Fibroblast of skin of right biceps (primary cell): ENCODE measurements around the gene SGSH.
A peak's percentile ranks its signal among the peaks of the same experiment; 100 is the strongest.

Experiments
- DNase-seq: peaks from one replicate; pipeline ENCODE4 v3.0.0-alpha.2; 2013

Gene SGSH

DNA sequence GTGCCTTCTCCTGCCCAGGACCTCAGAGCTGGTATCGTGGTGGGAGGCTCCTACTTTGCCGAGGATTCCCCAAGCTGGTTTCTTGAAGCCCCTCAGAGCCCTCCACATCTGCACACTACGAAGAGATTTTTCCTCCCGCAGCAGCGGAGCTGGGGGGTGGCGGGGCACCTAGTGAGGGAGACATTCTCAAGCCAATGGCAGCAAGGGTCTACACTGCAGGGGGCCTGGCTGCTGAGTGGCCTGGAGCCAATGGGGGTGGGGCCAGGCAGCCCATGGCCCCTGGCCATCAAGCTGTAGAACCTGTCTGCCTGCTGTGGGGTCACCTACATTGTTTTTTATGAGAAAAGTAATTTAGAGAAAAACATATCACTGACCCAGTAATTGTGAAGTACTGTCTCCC lies 5.1 kb upstream of the SGSH start:
- no peak for DNase-seq

DNA sequence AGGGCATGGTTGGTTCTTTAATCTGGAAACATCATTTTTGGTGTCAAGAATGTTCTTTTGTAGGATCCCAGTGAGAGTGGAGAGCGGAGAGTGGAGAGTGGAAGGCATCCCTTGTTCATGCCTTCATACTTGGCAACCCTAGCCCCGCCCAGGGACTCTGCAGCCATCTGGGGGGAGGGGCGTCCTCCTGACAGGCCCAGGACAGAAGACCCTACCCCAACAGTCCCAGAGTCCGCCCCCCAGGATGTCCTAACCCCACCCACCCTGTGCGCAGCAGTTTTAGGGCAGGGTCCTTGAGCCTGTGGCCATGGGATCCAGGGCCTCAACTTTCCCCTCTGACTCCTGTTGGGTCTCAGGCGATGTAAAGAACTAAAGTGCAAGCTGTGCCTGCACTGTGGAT lies 4.5 kb upstream of the SGSH start:
- no peak for DNase-seq

DNA sequence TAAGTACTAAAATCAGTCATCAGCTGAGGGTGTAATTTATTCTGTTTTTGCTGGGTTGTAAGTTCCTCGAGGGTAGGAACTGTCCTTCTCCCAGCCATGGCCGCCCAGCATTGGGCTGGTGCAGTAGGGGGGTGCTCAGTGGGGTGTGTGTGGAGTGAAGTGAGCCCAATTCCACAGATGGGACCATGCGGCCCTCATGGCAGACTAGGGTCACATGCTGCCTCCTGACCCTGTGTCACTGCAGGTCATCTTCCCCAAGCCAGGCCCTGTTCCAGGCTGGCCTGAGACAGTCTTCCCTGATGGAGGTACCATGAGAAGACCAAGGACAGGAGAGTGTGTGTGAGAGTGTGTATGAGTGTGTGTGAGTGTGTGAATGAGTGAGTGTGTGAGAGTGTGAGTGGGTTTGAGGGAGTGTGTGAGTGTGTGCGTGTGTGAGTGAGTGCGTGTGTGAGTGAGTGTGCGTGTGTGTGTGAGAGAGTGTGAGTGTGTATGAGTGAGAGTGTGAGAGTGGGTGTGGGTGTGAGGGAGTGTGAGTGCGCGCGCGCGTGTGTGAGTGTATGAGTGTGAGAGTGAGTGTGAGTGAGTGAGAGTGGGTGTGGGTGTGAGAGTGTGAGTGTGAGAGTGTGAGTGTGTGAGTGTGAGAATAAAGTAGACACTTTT lies 3.8 kb upstream of the SGSH start:
- DNase-seq: no peak

- no peak for DNase-seq
These were observed 3.1 kb upstream of the SGSH start for GRCh38 chr17:80223142-80223815.

DNA sequence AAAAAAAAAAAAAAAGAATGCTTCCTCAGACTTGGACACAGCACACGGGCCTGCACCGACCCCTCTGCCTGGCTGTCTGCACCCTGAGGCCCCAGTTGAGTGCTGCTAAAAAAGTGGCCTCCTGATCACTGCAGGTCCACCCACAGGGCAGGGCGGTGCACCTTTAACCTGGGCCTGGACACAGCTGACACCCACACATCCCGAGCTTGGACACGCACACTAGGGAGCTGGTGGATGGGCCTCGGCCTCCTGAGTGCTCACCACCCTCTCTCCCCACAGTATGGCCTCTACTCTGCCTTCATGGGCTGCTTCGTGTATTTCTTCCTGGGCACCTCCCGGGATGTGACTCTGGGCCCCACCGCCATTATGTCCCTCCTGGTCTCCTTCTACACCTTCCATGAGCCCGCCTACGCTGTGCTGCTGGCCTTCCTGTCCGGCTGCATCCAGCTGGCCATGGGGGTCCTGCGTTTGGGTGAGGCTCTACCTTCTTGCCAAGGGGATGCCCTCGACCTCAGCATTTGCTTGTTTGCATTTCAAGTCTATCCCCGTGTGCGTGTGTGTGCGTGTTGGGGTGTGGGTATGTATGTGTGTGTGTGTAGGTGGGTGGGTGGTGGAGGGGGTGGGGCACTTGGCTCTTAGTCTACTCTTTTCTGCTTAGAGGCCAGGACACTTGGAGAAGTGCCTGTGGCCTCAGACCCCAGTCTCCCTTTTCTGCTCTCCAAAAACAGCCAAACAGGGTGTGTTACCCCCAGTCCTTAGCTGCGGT lies 2.4 kb upstream of the SGSH start:
- no peak for DNase-seq

GRCh38 chr17:80221351-80222105 lies 1.4 kb upstream of the SGSH start:
- no peak for DNase-seq

DNA sequence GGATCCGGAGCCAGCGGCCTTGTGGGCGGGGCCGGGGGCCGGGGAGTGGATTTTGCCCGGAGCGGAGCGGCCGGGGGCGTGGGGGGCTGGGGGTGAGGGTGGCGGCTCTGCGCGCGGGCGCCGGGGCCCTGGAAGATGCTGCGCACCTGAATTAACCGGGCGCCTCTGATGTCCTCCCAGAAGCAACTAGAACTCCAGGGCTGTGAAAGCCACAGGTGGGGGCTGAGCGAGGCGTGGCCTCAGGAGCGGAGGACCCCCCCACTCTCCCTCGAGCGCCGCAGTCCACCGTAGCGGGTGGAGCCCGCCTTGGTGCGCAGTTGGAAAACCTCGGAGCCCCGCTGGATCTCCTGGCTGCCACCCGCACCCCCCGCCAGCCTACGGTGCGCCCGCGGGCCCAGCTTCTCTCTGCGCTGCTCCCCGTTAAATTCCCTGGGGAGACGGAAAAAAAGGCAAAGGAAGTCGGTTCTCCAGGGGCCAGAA lies 643 bp upstream of the SGSH start:
- peak; percentile 5 for DNase-seq

DNA sequence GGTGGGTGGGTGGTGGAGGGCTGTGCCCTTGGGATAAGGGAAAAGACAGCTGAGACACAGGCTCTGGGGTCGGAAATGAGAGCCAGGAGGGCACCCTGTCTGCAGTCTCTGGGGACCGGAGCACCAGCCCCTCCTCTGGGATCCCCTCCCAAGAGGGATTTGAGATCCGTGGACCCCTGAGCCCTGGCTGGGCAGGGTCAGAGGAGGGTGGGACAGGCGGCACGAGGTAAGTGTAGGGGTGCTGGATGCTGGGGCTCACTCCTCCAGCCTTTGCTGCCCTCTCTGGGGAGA lies 425 bp downstream of the SGSH start:
- peak; percentile 2 for DNase-seq

GRCh38 chr17:80219013-80219762 lies 945 bp downstream of the SGSH start:
- DNase-seq: peak; percentile 90

DNA sequence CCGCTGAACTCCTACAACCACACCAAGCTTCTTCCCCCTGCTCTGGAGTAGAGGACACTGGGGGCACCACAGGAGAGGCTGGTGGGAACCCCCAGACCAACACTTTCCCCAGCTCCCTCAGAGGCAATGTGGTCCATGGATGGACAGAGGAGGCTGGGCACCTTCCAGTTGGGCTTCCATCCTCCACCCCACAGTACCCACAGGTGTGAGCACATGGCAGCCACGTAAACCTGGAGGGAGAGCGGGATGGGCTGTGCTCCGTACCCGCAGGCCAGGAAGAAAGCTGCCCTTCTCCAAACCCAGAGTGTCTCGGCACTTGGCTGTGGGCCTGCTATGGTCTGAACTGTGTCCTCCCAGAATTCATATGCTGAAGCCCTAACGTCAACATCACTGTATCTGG lies 1.7 kb downstream of the SGSH start:
- no peak for DNase-seq

- no peak for DNase-seq
These were observed 2.3 kb downstream of the SGSH start for GRCh38 chr17:80217703-80218362.

GRCh38 chr17:80216473-80217456 lies 3.4 kb downstream of the SGSH start:
- no peak for DNase-seq

DNA sequence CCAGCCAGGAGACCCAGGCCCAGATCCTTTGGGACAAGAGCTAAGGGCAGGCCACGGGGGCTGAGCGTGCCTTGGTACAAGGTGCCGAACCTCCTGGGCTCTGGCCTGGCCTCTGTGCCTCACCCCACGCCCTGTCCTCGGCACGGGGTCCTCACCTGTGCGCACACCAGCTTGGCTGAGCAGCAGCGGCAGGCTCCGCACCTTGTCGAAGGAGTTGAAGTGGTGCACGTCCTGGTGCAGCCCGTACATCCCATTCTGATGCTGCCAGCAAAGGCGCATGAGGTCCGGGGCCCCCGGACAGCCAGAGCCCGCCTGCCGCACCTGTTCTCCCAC lies 5.3 kb downstream of the SGSH start:
- DNase-seq: no peak

DNA sequence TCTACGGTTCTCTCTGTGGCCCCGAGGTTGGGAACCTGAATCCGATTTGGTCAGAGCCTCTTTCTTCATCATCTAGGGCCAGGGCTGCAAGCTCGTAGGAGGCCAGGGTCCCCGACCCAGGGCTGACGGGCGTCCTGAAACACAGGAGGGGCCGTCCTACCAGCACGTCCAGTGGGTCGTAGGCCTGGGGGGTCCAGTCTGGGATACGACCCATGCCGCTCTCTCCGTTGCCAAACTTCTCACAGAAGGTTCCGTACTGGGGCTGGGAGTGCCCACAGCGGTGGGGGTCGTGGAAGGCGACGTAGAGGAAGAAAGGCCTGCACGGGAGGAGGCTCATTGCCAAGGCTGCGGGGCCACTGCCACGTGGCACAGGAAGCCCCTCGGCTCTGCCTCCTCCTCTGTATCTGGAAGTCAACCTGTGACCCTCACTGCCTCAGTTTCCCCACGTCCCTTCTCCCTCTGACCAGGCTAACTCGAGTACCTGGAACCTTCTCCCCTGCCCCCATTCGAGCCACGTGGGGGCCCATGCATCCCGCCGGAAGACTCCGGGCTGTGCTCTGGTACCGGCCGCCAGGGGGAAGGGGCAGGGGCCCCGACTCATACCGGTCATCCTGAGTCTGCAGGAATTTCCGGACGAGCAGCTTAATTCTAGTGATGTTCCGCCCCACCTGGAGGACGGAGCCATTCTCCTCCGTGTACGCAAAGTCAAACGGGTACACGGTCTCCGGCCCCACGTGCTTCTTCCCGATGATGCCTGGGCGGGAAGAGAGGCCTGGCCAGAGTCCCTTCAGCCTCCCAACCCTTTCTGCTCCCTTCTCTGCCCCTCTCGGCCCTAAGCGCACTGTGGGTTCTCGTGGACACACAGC lies 5.9 kb downstream of the SGSH start:
- DNase-seq: no peak

DNA sequence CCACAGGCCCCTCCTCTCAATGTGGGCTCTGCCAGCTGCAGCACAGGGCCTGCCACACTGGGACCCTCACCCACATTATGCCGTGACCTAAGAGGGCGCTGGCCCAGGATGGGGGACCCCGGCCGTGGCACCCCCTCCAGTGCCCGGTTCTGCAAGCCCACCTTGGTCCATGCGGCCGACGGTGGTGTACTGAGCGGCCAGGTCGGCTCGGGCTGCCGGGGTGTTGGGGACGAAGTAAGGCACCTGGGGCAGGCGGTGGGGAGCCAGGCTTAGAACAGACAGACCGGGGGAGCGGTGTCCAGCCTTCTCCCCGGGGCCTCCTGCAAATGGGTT lies 6.5 kb downstream of the SGSH start:
- DNase-seq: no peak

DNA sequence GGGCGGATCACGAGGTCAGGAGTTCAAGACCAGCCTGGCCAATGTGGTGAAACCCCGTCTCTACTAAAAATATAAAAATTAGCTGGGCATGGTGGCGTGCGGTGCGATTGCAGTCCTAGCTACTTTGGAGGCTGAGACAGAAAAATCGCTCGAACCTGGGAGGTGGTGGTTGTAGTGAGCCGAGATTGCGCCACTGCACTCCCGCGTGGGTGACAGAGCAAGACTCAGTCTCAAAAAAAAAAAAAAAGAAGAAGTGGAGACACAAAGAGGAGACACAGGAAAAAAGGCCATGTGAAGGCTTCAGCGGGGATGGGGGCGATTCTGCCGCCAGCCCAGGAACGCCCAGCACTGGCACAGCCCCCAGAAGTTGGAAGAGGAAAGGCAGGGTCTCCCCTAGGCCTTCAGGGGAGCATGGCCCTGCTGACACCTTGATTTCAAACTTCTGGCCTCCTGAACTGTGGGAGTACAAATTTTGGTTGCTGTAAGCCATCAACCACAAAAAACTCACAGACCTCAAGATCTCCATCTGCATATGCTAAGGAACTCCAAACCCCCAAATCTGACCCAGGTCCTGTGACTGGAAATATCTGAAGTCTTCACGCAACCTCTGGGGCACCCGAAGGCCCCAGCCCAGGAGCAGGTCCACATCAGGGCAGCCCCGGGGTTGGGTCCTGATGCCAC lies 7.0 kb downstream of the SGSH start:
- DNase-seq: no peak

GRCh38 chr17:80212511-80212910 lies 7.6 kb downstream of the SGSH start:
- DNase-seq: no peak

DNA sequence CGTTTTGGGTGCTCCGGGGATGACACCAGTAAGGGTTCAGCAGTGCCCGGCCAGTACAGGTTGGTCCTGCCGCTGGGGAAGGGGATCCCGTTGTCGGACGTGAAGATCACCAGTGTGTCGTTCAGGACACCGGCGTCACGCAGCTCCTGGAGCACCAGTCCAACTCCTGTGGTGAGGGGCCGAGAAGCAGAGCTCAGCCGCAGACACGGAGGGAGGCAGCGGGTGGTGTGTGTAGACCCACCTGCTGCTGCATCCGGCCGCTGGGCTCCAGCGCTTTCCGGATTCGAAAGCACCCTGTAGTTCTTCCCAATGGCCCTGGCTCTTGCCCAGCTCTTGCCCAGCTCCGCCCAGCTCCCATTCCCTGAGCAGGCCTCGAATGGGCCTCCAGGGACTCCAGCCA lies 8.0 kb downstream of the SGSH start:
- DNase-seq: no peak

- no peak for DNase-seq
These were observed 9.6 kb downstream of the SGSH start for GRCh38 chr17:80210348-80211108.
